Tibial artery (tissue), 4 donors: ENCODE results near the gene ATG4C.

Source experiments
- DNase-seq, 2 donors: peaks; one replicate each; pipeline ENCODE4 v3.0.0-alpha.2; 2019
- H3K27ac ChIP-seq, 2 donors: fragments of 200-600 bp; sonication (generic) in 1 of 2; 1 replicate in 1 of 2; 2 replicates in 1 of 2; pipeline ENCODE4 v1.5.1; 2018 to 2019; ENCODE audit warnings: mild to moderate bottlenecking in 1 of 2
- H3K27me3 ChIP-seq, 2 donors: fragments of 200-600 bp; sonication (generic) in 1 of 2; one replicate each; pipeline versions ENCODE4 v1.5.1 to v1.6.0; 2016 to 2019
- H3K36me3 ChIP-seq, 3 donors: fragments of 200-600 bp; sonication (generic) in 2 of 3; one replicate each; pipeline ENCODE4 v1.5.1; 2016 to 2019; ENCODE audit warnings: mild to moderate bottlenecking in 2 of 3
- H3K4me1 ChIP-seq, 4 donors: fragments of 200-600 bp; sonication (generic) in 2 of 4; 1 replicate in 3 of 4; 2 replicates in 1 of 4; pipeline ENCODE4 v1.5.1; 2016 to 2019
- H3K4me3 ChIP-seq, 2 donors: fragments of 200-600 bp; sonication (generic) in 1 of 2; 1 replicate in 1 of 2; 2 replicates in 1 of 2; pipeline ENCODE4 v1.5.1; 2018 to 2019; ENCODE audit warnings: mild to moderate bottlenecking in 2 of 2
- H3K9me3 ChIP-seq, 3 donors: fragments of 200-600 bp; sonication (generic) in 1 of 3; one replicate each; pipeline ENCODE4 v1.5.1; 2016 to 2019
- CTCF ChIP-seq, 2 experiments: fragments of 200-600 bp in 1 of 2; fragments of 450-650 bp in 1 of 2; IDR thresholded peaks; one replicate each; pipeline ENCODE4 v1.5.1; 2017 to 2019; ENCODE audit warnings: antibody characterized with exemption in 2 of 2, mild to moderate bottlenecking in 1 of 2, moderate library complexity in 1 of 2
- intact Hi-C: fragments of 100-400 bp; cut with DNase I; formaldehyde crosslinking; loops from one replicate; pipeline ENCODE4 v1.15.0; 2023; ENCODE audit warnings: low total_unique reads

The ATG4C gene

GRCh38 chr1:62903522-62903921 lies 119.6 kb downstream of the ATG4C start:
- Histone ChIP-seq H3K27ac (no peak overlapping the region), H3K9me3 (no peaks in the 10 kb centered on the region), H3K27me3 (no peaks in the 10 kb centered on the region), H3K36me3 (no peaks in the 10 kb centered on the region), H3K4me1 (no peaks in the 10 kb centered on the region), H3K4me3 (no peak overlapping the region)
- DNase-seq, result no peak
- TF ChIP-seq CTCF (IDR thresholded peaks at IDR 0.05), result no peak
- intact Hi-C loops, result no loop called here

GRCh38 chr1:62903982-62904855 lies 120.3 kb downstream of the ATG4C start:
- no peak for TF ChIP-seq CTCF (IDR thresholded peaks at IDR 0.05)
- intact Hi-C loops, result no loop called here
- Histone ChIP-seq H3K4me1 (no peaks in the 10 kb centered on the region), H3K27me3 (no peaks in the 10 kb centered on the region), H3K4me3 (no peak overlapping the region), H3K9me3 (no peaks in the 10 kb centered on the region), H3K36me3 (no peaks in the 10 kb centered on the region), H3K27ac (no peak overlapping the region)
- DNase-seq, result no peak

- H3K27me3 ChIP-seq, result no peaks in the 10 kb centered on the region
- TF ChIP-seq CTCF (IDR thresholded peaks at IDR 0.05), result no peak
These were observed 120.9 kb downstream of the ATG4C start for GRCh38 chr1:62904856-62905225.

GRCh38 chr1:62905309-62905708 lies 121.4 kb downstream of the ATG4C start:
- intact Hi-C loops, result no loop called here
- Histone ChIP-seq H3K27ac (no peak overlapping the region), H3K4me3 (no peak overlapping the region), H3K27me3 (no peaks in the 10 kb centered on the region), H3K36me3 (no peaks in the 10 kb centered on the region), H3K9me3 (no peaks in the 10 kb centered on the region), H3K4me1 (no peaks in the 10 kb centered on the region)
- TF ChIP-seq CTCF (IDR thresholded peaks at IDR 0.05), result no peak
- DNase-seq, result no peak

More at GRCh38 chr1:62904856-62905225, 120.9 kb downstream of the ATG4C start:
- no peaks in the 10 kb centered on the region for H3K36me3 ChIP-seq
- H3K27ac ChIP-seq, result no peak overlapping the region
- no peaks in the 10 kb centered on the region for H3K4me1 ChIP-seq
- H3K4me3 ChIP-seq, result no peak overlapping the region
- intact Hi-C loops, result no loop called here
- H3K9me3 ChIP-seq, result no peaks in the 10 kb centered on the region
- DNase-seq, result no peak

- Histone ChIP-seq H3K27me3 (no peaks in the 10 kb centered on the region), H3K4me3 (no peak overlapping the region), H3K4me1 (no peaks in the 10 kb centered on the region), H3K36me3 (no peaks in the 10 kb centered on the region), H3K9me3 (no peaks in the 10 kb centered on the region), H3K27ac (no peak overlapping the region)
- no peak for TF ChIP-seq CTCF (IDR thresholded peaks at IDR 0.05)
- intact Hi-C loops, result no loop called here
- no peak for DNase-seq
These were observed 121.9 kb downstream of the ATG4C start for GRCh38 chr1:62905872-62906271.
